Measurements from ENCODE around the gene JMJD7.

The JMJD7 gene

GRCh38 chr15:41868321-41868720, 40.4 kb downstream of the JMJD7 start:
- no peak for DNase-seq

DNA sequence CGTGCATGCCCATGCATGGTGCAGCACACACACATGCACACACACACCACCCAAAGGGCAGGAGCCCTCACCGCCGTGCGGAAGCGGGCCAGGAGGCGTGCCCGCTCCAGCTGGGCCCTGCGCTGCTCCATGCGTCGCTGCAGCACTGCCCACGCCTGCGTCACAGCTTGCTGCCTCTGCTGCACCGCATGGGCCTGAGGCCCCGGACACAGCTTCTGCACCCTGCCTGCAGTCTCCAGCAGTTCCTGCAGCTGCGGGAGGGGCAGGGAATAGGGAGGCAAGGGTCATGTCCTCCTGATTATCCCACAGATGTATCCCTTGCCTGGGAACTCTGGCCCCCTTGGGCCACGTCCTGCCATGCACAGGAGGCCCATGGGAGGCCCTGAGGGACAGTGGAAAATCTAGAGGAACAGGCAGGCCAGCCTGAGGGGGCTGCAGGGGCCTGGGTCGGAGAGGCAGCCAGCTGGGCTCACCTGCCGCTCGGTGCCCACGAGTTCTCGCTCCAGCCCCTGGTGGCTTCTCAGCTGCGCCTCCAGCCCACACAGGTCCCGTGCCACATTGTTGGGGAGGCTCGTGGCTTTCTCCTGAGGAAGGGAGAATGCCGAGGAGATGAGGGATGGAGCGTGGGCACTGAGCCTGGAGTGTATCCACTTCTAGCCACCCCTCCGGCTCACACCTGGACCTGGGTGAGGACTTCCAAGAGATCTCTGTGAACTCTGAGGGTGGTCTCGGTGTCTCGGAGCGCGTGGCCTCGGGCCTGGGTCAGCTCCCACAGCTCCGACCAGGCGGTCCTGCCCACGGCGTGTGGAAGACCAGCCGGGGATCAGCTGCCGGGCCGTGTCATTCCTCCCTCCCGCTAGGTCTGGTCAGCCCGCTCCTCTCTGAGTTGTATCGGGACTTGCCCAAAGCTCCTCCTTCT, 42.1 kb downstream of the JMJD7 start:
- DNase-seq = no peak

DNA sequence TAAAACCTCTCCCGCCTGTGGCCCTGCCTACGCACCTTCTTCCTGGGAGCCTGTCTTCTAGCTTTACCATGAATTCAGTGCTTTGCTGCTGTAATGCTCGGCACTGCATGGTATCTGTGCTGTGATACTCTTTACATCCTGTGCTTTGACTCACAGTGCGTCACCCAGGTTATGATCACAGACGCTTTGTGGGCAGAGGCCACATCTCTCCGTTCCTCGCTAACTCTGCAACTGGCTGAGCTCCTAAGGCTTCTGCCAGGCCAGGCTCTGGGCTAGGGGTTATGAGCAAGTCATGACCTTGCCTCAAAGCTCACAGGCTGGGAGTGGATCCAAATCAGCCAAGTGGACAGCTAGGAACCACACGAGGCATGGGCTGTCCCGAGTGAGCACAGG, 42.8 kb downstream of the JMJD7 start:
- no peak for DNase-seq

DNA sequence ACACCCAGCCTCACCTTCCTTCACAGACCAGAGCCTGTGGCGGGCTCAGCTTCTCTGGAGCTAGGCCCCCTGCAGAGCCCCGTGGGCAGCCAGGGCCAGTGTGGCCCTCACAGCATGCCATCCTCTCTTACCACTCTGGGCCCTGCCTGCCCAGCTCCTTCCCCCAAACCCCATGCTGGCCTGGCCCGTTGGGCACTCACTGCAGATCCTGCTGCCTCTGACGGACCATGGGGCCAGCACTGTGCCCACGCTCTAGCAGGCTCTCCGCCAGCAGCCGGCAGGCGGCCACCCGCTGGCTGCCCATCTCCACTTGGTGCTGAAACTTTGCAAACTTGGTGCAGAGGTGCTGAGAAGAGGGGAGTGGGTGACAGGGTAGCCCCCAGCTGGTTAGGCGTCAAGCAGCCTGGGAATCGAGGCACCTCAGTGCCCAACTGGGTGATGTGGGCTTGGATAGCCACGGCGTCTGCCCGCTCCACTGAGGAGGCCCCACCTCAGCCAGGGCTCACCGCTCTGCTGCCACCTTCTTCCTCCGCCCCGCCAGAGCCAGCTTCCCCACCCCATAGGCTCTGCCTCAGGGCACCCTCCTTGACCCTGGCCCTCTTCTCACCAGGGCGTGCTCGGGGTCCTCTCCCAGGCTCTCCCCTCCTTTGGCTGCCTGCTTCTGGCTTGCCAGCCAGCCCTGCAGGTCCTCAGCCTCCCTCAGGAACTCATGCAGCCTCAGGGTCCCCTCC, 43.4 kb downstream of the JMJD7 start:
- DNase-seq = no peak

DNA sequence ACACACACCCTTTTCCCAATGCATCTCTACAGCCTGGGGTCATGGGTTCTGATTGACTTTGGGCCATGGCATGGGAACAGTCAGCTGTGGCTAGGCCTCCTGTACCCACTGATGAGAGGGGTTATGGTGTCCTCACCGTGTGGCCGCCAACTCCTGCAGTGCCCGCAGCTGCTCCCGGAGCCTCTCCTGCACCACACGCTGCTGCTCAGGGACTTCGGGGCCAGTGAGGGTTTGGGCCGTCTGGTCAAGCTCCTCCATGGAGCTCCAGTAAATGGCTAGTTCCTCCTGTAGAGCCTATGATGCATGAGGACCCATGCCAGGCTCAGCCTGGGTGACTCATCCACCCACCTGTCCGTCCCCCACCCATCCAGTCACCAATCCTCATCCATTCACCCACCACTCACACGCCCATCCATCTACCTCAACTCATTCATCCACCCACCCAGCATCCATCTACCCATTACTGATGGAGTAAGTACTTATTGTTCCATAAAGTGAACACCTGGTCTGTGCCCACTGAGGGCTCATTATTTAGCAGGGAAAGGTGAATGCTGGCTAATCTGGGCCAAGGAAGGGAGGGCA, 44.4 kb downstream of the JMJD7 start:
- DNase-seq = no peak

GRCh38 chr15:41873711-41874110, 45.8 kb downstream of the JMJD7 start:
- no peak for DNase-seq

DNA sequence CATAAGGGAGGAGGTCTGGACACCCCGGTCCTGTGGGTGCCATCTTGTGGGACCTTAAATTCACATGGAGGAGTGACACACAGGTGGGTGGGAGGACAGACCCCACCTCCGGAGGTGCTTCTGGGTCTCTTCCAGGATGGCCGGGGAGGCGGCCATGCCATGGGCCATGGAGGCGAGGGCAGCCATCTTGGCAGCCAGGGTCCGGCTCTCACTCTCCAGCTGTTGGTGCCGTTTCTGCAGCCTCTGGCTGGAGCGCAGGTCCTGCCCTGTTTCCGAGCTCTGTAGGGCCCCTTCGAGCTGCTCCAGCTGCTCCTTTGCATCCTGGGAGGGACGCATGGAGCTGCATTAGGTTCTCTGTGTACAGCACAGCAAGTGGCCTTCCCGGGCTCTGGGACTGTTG, 46.8 kb downstream of the JMJD7 start:
- no peak for DNase-seq

- no peak for DNase-seq
Observed at GRCh38 chr15:41876007-41876406, 48.1 kb downstream of the JMJD7 start.

DNA sequence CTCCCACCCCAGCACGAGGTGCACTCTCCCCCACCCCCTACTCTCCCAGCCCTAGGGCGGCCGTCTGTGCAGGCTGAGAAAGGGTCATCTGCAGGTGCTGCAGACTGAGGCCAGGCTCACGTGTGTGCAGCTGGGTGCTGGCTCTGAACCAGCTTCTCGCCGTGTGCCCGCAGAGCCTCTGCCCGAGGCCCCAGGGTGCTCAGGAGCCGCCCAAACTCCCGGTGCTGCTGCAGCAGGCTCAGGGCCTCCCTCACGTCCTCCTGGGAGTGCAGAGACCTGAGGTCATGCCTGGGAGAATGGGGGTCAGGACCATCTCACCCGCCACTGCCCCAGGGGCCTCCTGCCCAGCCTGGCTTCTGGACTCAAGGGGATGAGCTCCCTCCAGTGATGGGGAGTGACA, 48.8 kb downstream of the JMJD7 start:
- DNase-seq = no peak

GRCh38 chr15:41877631-41878354, 49.9 kb downstream of the JMJD7 start:
- no peak for DNase-seq

GRCh38 chr15:41878355-41878699, 50.4 kb downstream of the JMJD7 start:
- DNase-seq = no peak

GRCh38 chr15:41879321-41879845, 51.5 kb downstream of the JMJD7 start:
- no peak for DNase-seq

GRCh38 chr15:41880156-41880877, 52.4 kb downstream of the JMJD7 start:
- no peak for DNase-seq

DNA sequence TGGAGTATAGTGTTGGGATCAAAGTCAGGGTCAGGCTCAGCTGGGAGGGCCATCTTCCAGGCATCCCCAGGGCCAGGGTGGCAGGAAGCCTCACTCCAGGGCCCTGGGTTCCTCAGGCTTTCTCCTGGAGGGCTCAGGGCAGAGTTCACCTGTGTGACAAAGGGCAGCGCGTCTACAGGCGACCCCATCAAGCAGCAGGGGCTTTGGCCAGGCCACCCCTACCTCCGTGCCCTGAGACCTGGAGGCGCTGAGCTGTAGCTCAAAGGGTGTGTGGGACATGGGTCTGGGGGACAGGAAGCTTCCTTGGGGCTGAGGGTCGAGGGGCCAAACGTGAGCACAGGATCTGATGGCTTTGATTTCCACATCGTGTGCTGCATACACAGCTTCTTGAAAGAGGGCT, 53.2 kb downstream of the JMJD7 start:
- DNase-seq = no peak

DNA sequence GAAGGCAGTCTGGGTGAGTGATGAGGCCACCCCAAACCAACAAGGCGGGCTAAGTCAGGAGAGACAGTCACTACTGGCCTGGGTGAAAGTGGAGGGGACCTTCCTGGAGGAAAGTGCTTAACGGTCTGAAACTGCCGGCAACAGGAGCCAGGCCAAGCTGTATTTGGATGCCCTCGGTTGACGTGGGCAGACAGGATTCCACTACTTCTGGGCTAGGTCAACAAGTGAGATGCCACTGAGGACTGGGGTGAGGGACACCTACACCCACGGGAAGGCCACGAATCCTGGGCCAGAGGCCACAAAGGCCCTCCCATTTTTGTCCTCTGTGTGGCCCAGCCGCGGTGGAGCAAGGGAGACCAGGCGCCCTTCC, 53.6 kb downstream of the JMJD7 start:
- DNase-seq = no peak

DNA sequence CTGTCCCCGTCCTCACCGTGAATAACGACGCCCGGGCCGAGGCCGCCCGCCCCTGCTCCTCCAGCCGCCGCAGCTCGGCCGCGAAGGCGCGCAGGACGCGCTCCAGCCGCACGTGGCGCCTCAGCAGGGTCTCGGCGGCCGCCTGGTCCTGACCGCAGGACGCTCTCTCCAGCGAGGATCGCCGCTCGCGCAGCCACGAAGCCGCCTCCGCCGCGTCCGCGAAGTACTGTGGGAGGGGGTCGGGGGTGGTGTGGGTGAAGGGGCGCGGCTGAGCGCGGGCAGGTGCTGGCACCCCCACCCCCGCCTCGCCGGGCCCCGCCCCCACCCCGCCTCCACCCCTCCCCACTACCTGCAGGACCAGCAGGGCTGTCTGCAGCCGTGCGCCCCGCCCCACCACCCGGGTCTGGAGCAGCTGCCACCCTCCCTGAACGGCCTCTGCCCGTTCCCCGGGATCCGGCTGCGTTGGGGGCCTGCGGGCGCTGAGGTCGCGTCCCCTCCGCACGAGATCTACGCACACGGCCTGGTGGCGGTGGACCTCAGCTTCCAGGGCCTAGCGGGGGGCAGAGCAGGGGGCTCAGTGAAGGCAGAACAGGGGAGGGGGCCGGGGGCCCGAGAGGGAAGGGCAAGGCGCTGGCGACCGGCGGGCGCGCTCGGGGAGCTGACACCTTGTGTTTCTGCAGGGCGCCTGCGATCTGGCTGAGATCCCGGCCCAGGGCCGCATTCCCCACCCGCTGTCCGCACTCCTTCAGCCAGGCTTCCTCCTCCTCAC, 54.2 kb downstream of the JMJD7 start:
- DNase-seq = peak; percentile 46

- no peak for DNase-seq
Observed at GRCh38 chr15:41882689-41883483, 55.0 kb downstream of the JMJD7 start.

- no peak for DNase-seq
Observed at GRCh38 chr15:41883484-41883825, 55.6 kb downstream of the JMJD7 start.

DNA sequence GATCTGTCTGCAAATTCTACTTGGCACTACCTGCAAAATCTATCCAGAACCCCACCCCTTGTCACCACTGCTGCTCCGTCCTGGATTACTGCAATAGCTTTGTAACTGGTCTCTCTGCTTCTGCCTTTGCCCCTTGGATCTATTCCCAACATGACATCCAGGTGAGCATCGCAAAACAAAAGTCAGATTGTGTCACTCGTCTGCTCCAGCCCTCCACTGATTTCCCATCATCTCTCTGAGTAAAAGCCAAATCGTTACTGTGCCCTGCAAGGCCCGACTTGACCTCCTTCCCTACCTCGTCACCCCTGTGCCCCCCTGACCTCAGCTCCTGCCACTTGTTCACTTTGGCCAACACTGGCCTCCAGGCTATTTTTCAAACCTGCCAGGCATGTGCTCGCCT, 56.6 kb downstream of the JMJD7 start:
- no peak for DNase-seq

DNA sequence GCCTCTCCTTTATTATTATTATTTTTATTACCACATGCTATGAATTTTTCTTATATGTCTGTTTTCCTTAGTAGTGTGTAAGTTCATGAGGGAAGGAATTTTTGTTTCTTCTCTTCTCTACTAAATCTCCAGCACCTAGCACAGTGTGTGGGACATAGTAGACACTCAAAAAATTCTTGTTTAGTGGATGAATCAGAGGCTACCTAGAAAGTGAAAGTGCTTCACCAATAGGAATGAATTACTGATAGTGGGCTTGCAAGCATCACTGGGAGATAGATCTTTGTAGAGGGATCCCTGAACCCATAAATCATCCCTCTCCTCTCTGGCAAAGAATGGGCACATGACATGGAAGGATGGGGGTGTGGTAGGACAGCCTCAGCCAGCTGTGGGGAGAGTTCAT, 57.4 kb downstream of the JMJD7 start:
- DNase-seq = no peak

DNA sequence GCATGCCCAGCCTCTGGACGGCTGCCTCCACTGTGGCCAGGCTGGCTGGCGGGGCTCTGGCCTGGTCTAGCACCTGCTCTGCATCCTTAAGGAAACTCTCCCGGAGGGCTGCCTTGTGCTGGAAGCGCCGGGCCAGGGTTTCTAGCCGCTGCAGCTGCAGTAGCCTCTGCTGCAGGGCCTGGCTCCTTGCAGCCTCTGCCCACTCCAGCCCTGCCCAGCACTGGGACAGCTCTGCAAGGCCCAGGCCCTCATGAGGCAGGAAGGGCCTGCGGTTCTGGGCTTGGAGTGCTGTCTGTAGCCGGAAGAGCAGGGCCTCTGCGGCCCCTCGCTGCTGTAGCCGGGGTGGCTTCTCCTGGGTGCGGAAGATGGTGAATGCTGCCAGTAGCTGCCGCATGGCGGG, 57.9 kb downstream of the JMJD7 start:
- no peak for DNase-seq

All from retina (tissue), 1 donor.